Fibroblast of the aortic adventitia (primary cell): Measurements from ENCODE around the gene MRPS17. TPM values are rescaled to one million over a fixed set of nuclear protein-coding genes. Genes with fewer than 3 reads are reported as not detected.
A peak's percentile ranks its signal among the peaks of the same experiment; 100 is the strongest.

ENCODE experiments used
- DNase-seq: peaks from one replicate; pipeline ENCODE4 v3.0.0-alpha.2; 2010; ENCODE audit warnings: low read depth
- H3K4me3 ChIP-seq: 2 replicates; pipeline ENCODE4 v1.5.1; 2011; ENCODE audit warnings: low read depth, mild to moderate bottlenecking, control low read depth, low read length, moderate library complexity
- CTCF ChIP-seq: IDR thresholded peaks from 2 replicates; pipeline ENCODE4 v1.5.1; 2011; ENCODE audit warnings: mild to moderate bottlenecking, low read length, control low read depth, inconsistent platforms; ENCODE audit not compliant: insufficient read depth
- total RNA-seq: library from RNA; depleted of rRNA; stranded (reverse); fragments of >200 nt; gene quantifications from 2 replicates; pipeline ENCODE4 v1.2.3, GENCODE V29; 2012; ENCODE audit warnings: low replicate concordance

MRPS17 gene
- total RNA-seq, 1 donor: 15.8 TPM

DNA sequence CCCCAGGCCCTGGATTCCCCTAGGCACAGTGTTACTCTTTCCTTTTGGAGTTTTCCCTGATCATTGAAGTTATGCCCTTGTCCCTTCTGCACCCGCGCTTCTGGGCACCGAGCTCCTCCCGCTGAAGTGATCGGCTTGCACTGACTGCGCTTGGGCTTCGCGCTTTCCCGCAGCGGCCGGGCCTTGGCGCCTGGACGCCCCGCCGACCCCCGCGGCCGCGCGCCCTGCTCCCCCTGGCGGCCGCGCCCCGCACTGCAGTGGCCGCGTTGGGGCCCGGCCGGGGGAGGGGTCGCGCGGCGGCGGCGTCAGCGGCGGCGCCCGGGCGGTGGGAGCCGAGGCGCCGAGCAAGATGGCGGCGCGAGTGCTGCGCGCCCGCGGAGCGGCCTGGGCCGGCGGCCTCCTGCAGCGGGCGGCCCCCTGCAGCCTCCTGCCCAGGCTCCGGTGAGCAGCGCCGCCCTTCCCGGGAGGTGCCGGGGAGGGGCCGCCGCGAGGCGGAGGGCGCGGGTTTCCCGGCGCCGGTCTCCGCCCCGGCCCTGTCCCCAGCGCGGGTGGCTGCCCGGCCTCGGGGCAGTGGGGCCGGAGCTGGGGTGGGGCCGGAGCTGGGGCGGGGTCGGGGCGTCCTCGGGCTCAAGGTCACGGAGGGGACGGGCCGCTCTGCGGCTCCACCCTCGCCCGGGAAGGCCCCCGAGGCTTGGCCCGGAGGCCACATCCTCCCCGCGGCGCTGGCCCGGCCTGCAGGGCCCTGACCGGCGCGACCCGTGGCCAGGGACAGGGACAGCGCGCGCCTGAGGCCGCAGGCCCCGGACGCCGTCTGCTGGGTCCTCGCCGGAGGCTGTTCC lies 12.8 kb downstream of the MRPS17 start, which contains the start of gene NIPSNAP2:
Gene NIPSNAP2 (plus strand): TSS at position 325 of the 839 bp plus-strand sequence. CDS start 25 bp downstream, at position 350.
- peak within 1 kb of the TSS; percentile 75 for H3K4me3 ChIP-seq
- peak; percentile 46 for DNase-seq
- TF ChIP-seq CTCF: peak; percentile 38

DNA sequence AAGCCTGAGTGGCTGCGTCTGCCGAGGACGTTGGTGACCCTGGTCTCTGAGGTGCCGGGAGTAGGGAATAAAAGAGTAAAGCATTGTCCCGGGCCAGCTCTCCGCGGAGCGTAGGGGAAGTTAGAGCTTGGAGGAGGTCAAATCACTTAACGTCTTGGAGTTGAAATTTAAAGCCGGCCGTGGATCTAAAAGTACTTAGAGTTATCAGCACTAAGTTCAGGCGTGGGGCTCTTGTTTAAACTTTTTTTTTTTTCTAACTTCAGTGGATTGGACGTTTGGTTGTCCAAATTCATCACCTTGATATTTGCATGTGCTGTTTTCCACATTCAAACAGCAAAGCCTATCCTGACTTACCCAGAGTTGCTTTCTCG lies 13.4 kb downstream of the MRPS17 start:
- no peak for TF ChIP-seq CTCF
- DNase-seq: peak; percentile 60
- H3K4me3 ChIP-seq: peak overlapping the region; percentile 75

DNA sequence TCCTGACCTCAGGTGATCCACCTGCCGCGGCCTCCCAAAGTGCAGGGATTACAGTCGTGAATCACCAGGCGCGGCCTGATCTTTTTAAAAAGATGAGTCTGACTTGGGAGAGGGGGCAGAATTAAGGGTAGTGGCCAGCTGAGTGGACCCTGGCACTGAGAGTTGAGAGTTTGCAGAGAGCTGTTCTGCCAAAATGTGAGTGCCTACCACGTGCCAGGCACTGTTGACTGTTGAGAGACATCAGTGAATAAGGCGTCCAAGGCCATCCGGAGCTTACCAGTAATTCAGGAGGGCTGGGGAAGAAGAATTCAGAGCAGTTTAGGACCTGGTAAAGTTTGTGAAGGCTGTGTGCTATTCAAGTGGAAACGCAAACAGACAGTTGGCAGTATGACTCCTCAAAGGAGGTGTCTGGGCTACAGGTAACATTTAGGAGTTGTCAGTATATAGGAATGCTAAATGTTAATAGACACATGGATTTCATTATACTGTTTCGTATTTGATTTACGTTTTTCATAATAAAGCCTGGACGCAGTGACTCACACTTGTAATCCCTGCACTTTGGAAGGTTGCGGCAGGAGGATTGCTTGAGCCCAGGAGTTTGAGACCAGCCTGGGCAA lies 14.2 kb downstream of the MRPS17 start:
- H3K4me3 ChIP-seq: peak overlapping the region; percentile 5
- no peak for TF ChIP-seq CTCF
- no peak for DNase-seq

DNA sequence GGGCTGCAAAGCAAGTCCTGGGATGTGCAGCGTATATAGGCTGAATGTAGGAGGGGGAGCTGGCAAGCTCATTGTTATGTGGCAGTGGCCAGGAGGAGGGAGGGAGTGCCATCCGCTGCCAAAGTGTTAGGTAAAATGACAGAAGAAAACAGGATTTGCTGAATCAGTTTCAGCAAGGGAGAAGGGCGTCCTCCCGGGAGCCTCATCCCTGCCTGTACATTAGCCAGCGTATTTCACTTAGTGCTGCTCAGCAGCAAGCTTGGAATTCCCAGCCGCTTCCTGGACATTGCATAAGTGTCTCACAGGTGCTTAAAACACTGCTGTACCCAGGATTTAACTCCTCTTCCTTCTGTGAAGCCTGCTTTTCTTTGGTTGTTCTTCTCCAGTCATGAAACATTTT lies 15.2 kb downstream of the MRPS17 start:
- no peak for DNase-seq
- no peak overlapping the region for H3K4me3 ChIP-seq

GRCh38 chr7:55969391-55969790 lies 17.7 kb downstream of the MRPS17 start:
- no peak for TF ChIP-seq CTCF
- no peak for DNase-seq
- H3K4me3 ChIP-seq: no peak overlapping the region

More for the DNA sequence above, 15.2 kb downstream of the MRPS17 start:
- TF ChIP-seq CTCF: no peak

GRCh38 chr7:55970561-55970960 lies 18.9 kb downstream of the MRPS17 start:
- no peak for TF ChIP-seq CTCF
- no peak for DNase-seq
- no peak overlapping the region for H3K4me3 ChIP-seq
